GM12878 (cell line): ENCODE results near the gene SYS1.

Source experiments
- CEBPB ChIP-seq, 2 experiments: fragments of 150-350 bp in 1 of 2; IDR thresholded peaks; 2 replicates each; pipeline ENCODE4 v1.6.1; 2012 to 2014; ENCODE audit warnings: low read depth in 2 of 2, low read length in 2 of 2, borderline replicate concordance in 1 of 2, inconsistent platforms in 1 of 2
- POLR2A ChIP-seq: IDR thresholded peaks from 2 replicates; pipeline ENCODE4 v1.6.1; 2011; ENCODE audit warnings: low read depth, mild to moderate bottlenecking, low read length
- RAD21 ChIP-seq: IDR thresholded peaks from 2 replicates; pipeline ENCODE4 v1.6.1; 2011; ENCODE audit warnings: mild to moderate bottlenecking, low read depth, low read length, moderate library complexity; ENCODE audit not compliant: insufficient read depth

- TF ChIP-seq CEBPB (IDR thresholded peaks at IDR 0.05; ENCODE audit: borderline replicate concordance in 1 of 2, low read depth in 2 of 2, low read length in 2 of 2) = no peak
- no peak for TF ChIP-seq POLR2A
- TF ChIP-seq RAD21 = no peak
These were observed 1.2 kb upstream of the SYS1 start for GRCh38 chr20:45361793-45362192.
